Activated CD4-positive, CD25-positive, alpha-beta regulatory T cell (primary cell): ENCODE data around the gene PRODH.
"Not testable (repeated sequence)": the region's sequence is repeated elsewhere in the genome, so short reads cannot be mapped to it uniquely, and the experiment has no call there.

Experiments used
- DNase-seq, 4 experiments: peaks; one replicate each; lab custom pipeline; 2025; lab: John Stamatoyannopoulos, UW

PRODH gene

GRCh38 chr22:18967391-18968010, 31.4 kb upstream of the PRODH start:
- not testable (repeated sequence) for DNase-seq

GRCh38 chr22:18966748-18967147, 30.7 kb upstream of the PRODH start:
- no peak for DNase-seq

- no peak for DNase-seq
These were observed 29.7 kb upstream of the PRODH start for GRCh38 chr22:18965526-18966421.

- DNase-seq = not testable (repeated sequence)
These were observed 28.6 kb upstream of the PRODH start for GRCh38 chr22:18964501-18965265.

- DNase-seq = not testable (repeated sequence)
These were observed 28.0 kb upstream of the PRODH start for GRCh38 chr22:18964051-18964450.

- no peak for DNase-seq
These were observed 26.2 kb upstream of the PRODH start for GRCh38 chr22:18962308-18962635.

GRCh38 chr22:18961632-18962307, 25.7 kb upstream of the PRODH start:
- DNase-seq = not testable (repeated sequence)

- DNase-seq = not testable (repeated sequence)
These were observed 25.1 kb upstream of the PRODH start for GRCh38 chr22:18961201-18961600.

- not testable (repeated sequence) for DNase-seq
These were observed 24.2 kb upstream of the PRODH start for GRCh38 chr22:18960166-18960820.

- DNase-seq = not testable (repeated sequence)
These were observed 23.6 kb upstream of the PRODH start for GRCh38 chr22:18959741-18960140.

- DNase-seq = not testable (repeated sequence)
These were observed 23.2 kb upstream of the PRODH start for GRCh38 chr22:18959266-18959665.

GRCh38 chr22:18958738-18959137, 22.6 kb upstream of the PRODH start:
- DNase-seq = not testable (repeated sequence)

GRCh38 chr22:18958321-18958705, 22.2 kb upstream of the PRODH start:
- DNase-seq = not testable (repeated sequence)

- DNase-seq = not testable (repeated sequence)
These were observed 21.7 kb upstream of the PRODH start for GRCh38 chr22:18957621-18958320.

- DNase-seq = not testable (repeated sequence)
These were observed 20.9 kb upstream of the PRODH start for GRCh38 chr22:18956956-18957355.

GRCh38 chr22:18956121-18956895, 20.2 kb upstream of the PRODH start:
- DNase-seq = not testable (repeated sequence)

GRCh38 chr22:18955696-18956095, 19.6 kb upstream of the PRODH start:
- DNase-seq = no peak

GRCh38 chr22:18954990-18955571, 19.0 kb upstream of the PRODH start:
- no peak for DNase-seq

- peak in 3 of 4 experiments; percentile 28 to 34 (median 31) for DNase-seq
These were observed 18.4 kb upstream of the PRODH start for GRCh38 chr22:18954303-18954989.
